Measurements from ENCODE around the gene LRRC8C. TPM values are rescaled to one million over a fixed set of nuclear protein-coding genes. Genes with fewer than 3 reads are reported as not detected.

LRRC8C gene
- total RNA-seq, 2 donors from 2014 or later = 9.0 to 11.5 TPM

DNA sequence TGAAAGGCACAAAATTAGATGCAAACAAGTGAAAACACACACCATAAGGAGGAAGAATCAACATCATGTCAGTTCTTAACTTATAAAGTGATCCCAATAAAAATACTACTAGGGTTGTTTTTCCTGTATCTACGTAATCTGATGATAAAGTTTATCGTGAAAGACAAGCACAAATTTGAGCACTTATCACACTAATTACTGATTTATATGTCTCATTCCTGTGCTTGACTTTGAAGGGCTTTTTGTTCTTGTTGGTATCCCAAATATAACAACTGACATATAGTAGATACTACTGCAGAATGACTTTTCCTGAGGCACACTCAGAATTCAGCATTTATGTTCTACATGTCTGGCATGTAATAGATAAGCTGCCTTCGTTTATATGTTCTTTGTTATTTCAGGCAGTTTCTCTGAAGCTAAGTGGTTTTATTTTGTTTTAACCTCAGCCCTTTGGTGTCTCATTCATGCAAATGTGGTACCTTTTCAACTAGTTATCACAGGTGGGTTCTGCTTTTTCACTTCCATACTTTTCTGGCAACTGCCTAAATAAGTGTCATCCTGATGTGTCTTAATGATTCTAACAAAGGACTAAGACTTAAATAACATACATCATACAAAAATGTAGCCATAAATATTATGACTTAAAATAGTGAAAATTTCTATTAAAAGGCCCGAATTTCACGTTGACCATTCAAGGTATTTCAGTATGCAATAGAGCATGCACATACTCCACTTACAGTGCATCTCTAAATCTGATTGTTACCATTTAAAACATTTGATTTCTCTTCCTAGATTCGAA is 73.2 kb downstream of the LRRC8C start:
- Histone ChIP-seq H3K36me3 (no peaks in the 10 kb centered on the region), H3K4me3 (no peak overlapping the region), H3K27ac (no peak overlapping the region), H3K4me1 (peaks cover 0 to 7% of the 10 kb centered on the region in 2 donors), H3K27me3 (no peaks in the 10 kb centered on the region), H3K9me3 (no peaks in the 10 kb centered on the region)
- TF ChIP-seq, protein P1, sequence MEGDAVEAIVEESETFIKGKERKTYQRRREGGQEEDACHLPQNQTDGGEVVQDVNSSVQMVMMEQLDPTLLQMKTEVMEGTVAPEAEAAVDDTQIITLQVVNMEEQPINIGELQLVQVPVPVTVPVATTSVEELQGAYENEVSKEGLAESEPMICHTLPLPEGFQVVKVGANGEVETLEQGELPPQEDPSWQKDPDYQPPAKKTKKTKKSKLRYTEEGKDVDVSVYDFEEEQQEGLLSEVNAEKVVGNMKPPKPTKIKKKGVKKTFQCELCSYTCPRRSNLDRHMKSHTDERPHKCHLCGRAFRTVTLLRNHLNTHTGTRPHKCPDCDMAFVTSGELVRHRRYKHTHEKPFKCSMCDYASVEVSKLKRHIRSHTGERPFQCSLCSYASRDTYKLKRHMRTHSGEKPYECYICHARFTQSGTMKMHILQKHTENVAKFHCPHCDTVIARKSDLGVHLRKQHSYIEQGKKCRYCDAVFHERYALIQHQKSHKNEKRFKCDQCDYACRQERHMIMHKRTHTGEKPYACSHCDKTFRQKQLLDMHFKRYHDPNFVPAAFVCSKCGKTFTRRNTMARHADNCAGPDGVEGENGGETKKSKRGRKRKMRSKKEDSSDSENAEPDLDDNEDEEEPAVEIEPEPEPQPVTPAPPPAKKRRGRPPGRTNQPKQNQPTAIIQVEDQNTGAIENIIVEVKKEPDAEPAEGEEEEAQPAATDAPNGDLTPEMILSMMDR (IDR thresholded peaks at IDR 0.05) = no peak
- no peak for DNase-seq (ENCODE audit: low spot score)

DNA sequence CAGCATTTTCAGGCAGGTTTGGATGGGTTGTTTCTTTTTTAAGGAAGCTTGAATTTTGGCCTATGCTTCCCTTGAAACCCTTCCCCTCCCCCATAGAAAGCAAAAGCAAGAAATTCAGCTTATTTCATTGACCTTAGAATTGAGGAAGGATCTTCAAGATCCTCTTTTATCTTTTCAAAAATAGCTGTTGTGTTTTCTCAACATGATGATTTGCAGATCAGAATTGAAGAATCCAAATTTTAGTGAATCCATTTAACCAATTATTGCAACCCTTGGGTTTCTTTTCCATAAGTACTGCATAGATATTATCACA is 73.7 kb downstream of the LRRC8C start:
- DNase-seq (ENCODE audit: low spot score) = no peak
- TF ChIP-seq, protein P1 (IDR thresholded peaks at IDR 0.05) = no peak
- H3K4me1 ChIP-seq = peaks cover 0 to 4% of the 10 kb centered on the region in 2 donors
- H3K9me3 ChIP-seq = no peaks in the 10 kb centered on the region
- no peak overlapping the region for H3K27ac ChIP-seq
- H3K27me3 ChIP-seq = no peaks in the 10 kb centered on the region
- H3K36me3 ChIP-seq = no peaks in the 10 kb centered on the region
- no peak overlapping the region for H3K4me3 ChIP-seq

DNA sequence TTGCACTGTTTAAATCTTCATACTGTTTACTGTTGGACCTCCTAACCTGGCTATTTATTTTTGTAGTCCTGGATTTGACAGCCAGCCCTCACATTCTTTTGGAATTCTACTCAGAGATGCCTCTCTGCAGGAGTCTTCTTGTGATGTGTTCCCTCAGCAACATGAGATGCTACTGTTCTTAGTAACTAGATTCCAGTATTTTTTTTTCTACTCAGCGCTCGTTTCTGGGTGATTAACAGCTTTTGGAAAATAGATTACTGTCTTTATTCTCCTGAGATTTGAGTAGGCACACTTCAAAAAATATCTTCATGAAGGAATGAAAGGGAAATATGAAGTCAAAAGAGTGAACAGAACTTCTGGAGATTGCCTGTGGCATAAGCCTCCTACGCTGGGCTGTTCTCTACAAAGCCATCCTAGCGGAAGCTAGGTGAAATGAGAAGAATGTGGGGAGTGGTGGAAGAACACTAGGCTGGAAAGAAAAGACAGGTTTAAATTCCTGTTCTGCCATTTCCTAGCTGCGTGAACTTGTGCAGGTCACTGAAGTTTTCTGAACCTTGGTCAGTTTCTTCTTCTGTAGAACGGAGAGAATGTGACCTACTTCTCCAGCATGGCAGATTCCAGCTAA is 75.9 kb downstream of the LRRC8C start:
- no peak overlapping the region for H3K27ac ChIP-seq
- no peak overlapping the region for H3K4me3 ChIP-seq
- no peaks in the 10 kb centered on the region for H3K9me3 ChIP-seq
- H3K36me3 ChIP-seq = peaks cover 9% of the 10 kb centered on the region
- no peaks in the 10 kb centered on the region for H3K27me3 ChIP-seq
- H3K4me1 ChIP-seq = no peaks in the 10 kb centered on the region
- no peak for DNase-seq (ENCODE audit: low spot score)
- TF ChIP-seq, protein P1 (IDR thresholded peaks at IDR 0.05) = no peak

DNA sequence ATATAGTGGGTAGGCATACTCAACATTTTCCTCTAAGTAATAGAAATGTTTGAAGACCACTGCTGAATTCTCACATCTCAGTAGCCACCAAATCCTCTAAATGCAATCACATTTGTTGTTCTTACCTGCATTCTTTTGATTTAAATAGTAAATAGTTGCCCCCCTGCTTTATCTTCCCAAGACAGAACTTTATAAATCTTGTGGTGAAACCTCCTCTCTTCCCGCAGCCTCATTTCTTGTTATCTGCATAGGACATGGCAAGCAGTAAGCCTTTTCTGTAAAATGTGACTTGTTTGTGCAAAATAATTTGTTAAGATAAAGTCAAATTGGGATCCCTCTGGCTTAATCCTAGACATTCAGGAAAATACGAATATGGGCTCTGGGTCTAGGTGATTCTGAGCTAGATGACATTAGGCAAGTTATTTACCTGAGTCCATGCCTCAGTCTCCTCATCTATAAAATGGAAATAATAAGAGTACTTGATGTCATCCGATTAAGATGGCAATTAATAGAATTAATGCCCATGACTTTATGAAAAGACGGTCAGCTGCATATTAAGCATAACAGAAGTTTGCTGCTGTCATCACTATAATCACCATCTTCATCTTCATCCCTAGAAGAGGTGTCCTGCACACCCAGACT is 77.7 kb downstream of the LRRC8C start:
- Histone ChIP-seq H3K27ac (no peak overlapping the region), H3K36me3 (peaks cover 19% of the 10 kb centered on the region), H3K4me3 (no peak overlapping the region), H3K27me3 (no peaks in the 10 kb centered on the region), H3K9me3 (no peaks in the 10 kb centered on the region), H3K4me1 (no peaks in the 10 kb centered on the region)
- DNase-seq (ENCODE audit: low spot score) = no peak
- TF ChIP-seq, protein P1 (IDR thresholded peaks at IDR 0.05) = no peak

DNA sequence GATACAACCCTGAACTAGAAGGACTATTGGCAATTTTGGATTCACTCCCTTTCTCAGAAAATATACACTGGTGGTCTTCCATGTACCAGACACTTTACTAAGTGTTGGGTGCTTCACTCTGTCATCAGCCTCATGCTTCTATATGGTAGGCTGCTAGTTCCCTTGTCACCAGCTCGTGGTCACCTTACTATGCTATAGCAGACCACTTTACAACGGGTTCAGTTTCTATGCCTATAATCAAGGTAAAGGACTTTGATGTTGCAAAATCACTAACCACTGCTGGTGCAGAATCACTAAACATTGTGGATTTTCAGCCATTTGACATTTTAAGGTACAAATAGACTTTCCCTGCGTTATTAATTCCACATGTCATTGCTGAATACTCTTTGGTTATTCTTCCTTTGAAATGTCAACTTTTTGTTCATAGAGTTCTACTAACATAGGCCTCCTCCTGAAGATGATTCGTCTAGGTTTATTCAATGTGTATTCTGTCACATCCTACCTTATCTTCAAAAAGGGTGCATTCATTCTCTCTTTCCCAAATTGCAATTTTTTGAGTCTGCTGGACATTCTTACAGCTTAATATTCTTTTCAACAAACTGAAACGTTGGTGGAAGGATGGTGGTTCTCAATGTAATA is 78.3 kb downstream of the LRRC8C start:
- Histone ChIP-seq H3K9me3 (no peaks in the 10 kb centered on the region), H3K4me3 (no peak overlapping the region)

More for the DNA sequence above, 78.3 kb downstream of the LRRC8C start:
- H3K4me1 ChIP-seq = no peaks in the 10 kb centered on the region
- no peak for DNase-seq (ENCODE audit: low spot score)
- no peaks in the 10 kb centered on the region for H3K27me3 ChIP-seq
- TF ChIP-seq, protein P1 (IDR thresholded peaks at IDR 0.05) = no peak
- H3K36me3 ChIP-seq = peaks cover 19% of the 10 kb centered on the region
- no peak overlapping the region for H3K27ac ChIP-seq
